Mucosa of descending colon (tissue), 3 donors: ENCODE data around the gene ANKS1B. TPM values are rescaled to one million over a fixed set of nuclear protein-coding genes. Genes with fewer than 3 reads are reported as not detected.

Experiments used
- ATAC-seq: fragments of 200-7000 bp; cut with Tn5 transposase; one replicate; pipeline ENCODE4 v1.9.1; 2020; ENCODE audit warnings: mild to moderate bottlenecking, moderate library complexity
- DNase-seq, 3 donors: peaks; one replicate each; pipeline ENCODE4 v3.0.0-alpha.2; 2020
- H3K36me3 ChIP-seq: fragments of 200-600 bp; one replicate; pipeline ENCODE4 v1.8.0; 2021; ENCODE audit warnings: low read depth, mild to moderate bottlenecking
- H3K4me1 ChIP-seq: fragments of 200-600 bp; one replicate; pipeline ENCODE4 v1.8.0; 2021; ENCODE audit warnings: low read depth, mild to moderate bottlenecking
- H3K4me3 ChIP-seq: fragments of 200-600 bp; one replicate; pipeline ENCODE4 v1.8.0; 2021; ENCODE audit warnings: mild to moderate bottlenecking
- H3K9me3 ChIP-seq: fragments of 200-600 bp; one replicate; pipeline ENCODE4 v1.8.0; 2021; ENCODE audit warnings: mild to moderate bottlenecking
- CTCF ChIP-seq: fragments of 200-600 bp; IDR thresholded peaks from one replicate; pipeline ENCODE4 v1.8.0; 2022; ENCODE audit warnings: antibody characterized with exemption, mild to moderate bottlenecking
- intact Hi-C, 2 donors: fragments of 100-400 bp; cut with DNase I in 1 of 2; cut with micrococcal nuclease in 1 of 2; formaldehyde crosslinking; loops; one replicate each; pipeline versions ENCODE4 v1.11.0 to v1.11.1; 2022; cut with DNase I, micrococcal nuclease
- total RNA-seq, 3 donors: library from RNA; stranded (reverse); fragmentation: NEBNext Ultra II Directional in 2 of 3; extraction: Animal tissue kit (Norgen Biotek cat#: 25700) in 2 of 3; gene quantifications; one replicate each; pipeline versions ENCODE4 v1.2.1 to v1.2.4, GENCODE V29; 2021 to 2023
- donor health status: DM: no; HTN: no; CAD: no; lungs with moderate emphysema.
- donor health status: DM: no; HTN: no; CAD: no.
- donor health status: DM: no; HTN: yes; CAD: no.

ANKS1B gene
- total RNA-seq, 3 donors from 2014 or later: 1.1 to 22.2 (median 2.3) TPM

- Histone ChIP-seq H3K4me1 (no peaks in the 10 kb centered on the region), H3K4me3 (no peak overlapping the region), H3K36me3 (no peaks in the 10 kb centered on the region), H3K9me3 (no peaks in the 10 kb centered on the region)
- TF ChIP-seq CTCF: no peak
- DNase-seq: no peak
- intact Hi-C loops: no loop called here
- ATAC-seq: no peak
Observed at GRCh38 chr12:99135376-99135775, 849.4 kb downstream of the ANKS1B start.

GRCh38 chr12:99133401-99133800, 851.3 kb downstream of the ANKS1B start:
- Histone ChIP-seq H3K9me3 (no peaks in the 10 kb centered on the region), H3K4me3 (no peak overlapping the region), H3K36me3 (no peaks in the 10 kb centered on the region), H3K4me1 (no peaks in the 10 kb centered on the region)
- no peak for TF ChIP-seq CTCF
- no peak for ATAC-seq
- intact Hi-C loops: no loop called here
- no peak for DNase-seq

GRCh38 chr12:99131751-99132199, 853.0 kb downstream of the ANKS1B start:
- Histone ChIP-seq H3K4me3 (no peak overlapping the region), H3K36me3 (no peaks in the 10 kb centered on the region), H3K9me3 (no peaks in the 10 kb centered on the region), H3K4me1 (no peaks in the 10 kb centered on the region)
- intact Hi-C loops: no loop called here
- DNase-seq (peak in 1 of 3 donors; percentile 10), ATAC-seq (peak; percentile 12)
- TF ChIP-seq CTCF: no peak

GRCh38 chr12:99130808-99131553, 853.8 kb downstream of the ANKS1B start:
- TF ChIP-seq CTCF: no peak
- Histone ChIP-seq H3K36me3 (no peaks in the 10 kb centered on the region), H3K9me3 (no peaks in the 10 kb centered on the region), H3K4me3 (no peak overlapping the region), H3K4me1 (no peaks in the 10 kb centered on the region)
- intact Hi-C loops: no loop called here
- ATAC-seq: no peak
- DNase-seq: no peak

- no peak for DNase-seq
- TF ChIP-seq CTCF: no peak
- no peak for ATAC-seq
- Histone ChIP-seq H3K9me3 (no peaks in the 10 kb centered on the region), H3K4me3 (no peak overlapping the region), H3K4me1 (no peaks in the 10 kb centered on the region), H3K36me3 (no peaks in the 10 kb centered on the region)
- intact Hi-C loops: no loop called here
Observed at GRCh38 chr12:99128246-99128802, 856.4 kb downstream of the ANKS1B start.
